A549 (cell line): Measurements from ENCODE around the gene FOXP3.

ENCODE experiments used
- CBX2 ChIP-seq: fragments of 200-600 bp; sonication (generic); IDR thresholded peaks from 2 replicates; pipeline ENCODE4 v1.6.1; 2016; ENCODE audit warnings: low read depth, mild to moderate bottlenecking, borderline replicate concordance
- CTCF ChIP-seq: fragments of >200 bp; sonication (Bioruptor Twin); formaldehyde crosslinking; IDR thresholded peaks from 3 replicates; pipeline ENCODE4 v1.5.1; 2016
- EHF ChIP-seq: fragments of 250-450 bp; sonication (Bioruptor Pico); IDR thresholded peaks from 2 replicates; pipeline ENCODE4 v1.5.0; 2020; ENCODE audit warnings: mild to moderate bottlenecking
- HEYL ChIP-seq: fragments of 250-450 bp; sonication (Bioruptor Pico); IDR thresholded peaks from 2 replicates; pipeline ENCODE4 v1.8.0; 2021; ENCODE audit warnings: mild to moderate bottlenecking, moderate library complexity
- JUN ChIP-seq, 2 experiments: fragments of >200 bp; sonication (Bioruptor Twin); formaldehyde crosslinking; IDR thresholded peaks; 2 replicates in 1 of 2; 3 replicates in 1 of 2; pipeline ENCODE4 v1.6.1; 2016 to 2017
- MAFK ChIP-seq: fragments of 450-650 bp; IDR thresholded peaks from 2 replicates; pipeline ENCODE4 v1.6.1; 2014; ENCODE audit not compliant: partially characterized antibody
- MYC ChIP-seq: IDR thresholded peaks from 2 replicates; pipeline ENCODE4 v1.6.1; 2012; ENCODE audit warnings: mild to moderate bottlenecking, inconsistent platforms, low read length, improper control_type of control experiment, borderline replicate concordance
- NPAS2 ChIP-seq: fragments of 250-450 bp; sonication (Bioruptor Pico); IDR thresholded peaks from 2 replicates; pipeline ENCODE4 v1.8.0; 2022; ENCODE audit warnings: mild to moderate bottlenecking, moderate library complexity, borderline replicate concordance
- NR3C1 ChIP-seq: fragments of >200 bp; sonication (Bioruptor Twin); formaldehyde crosslinking; IDR thresholded peaks from 3 replicates; pipeline ENCODE4 v1.6.1; 2017
- POLR2A ChIP-seq: IDR thresholded peaks from 2 replicates; pipeline ENCODE4 v1.6.1; 2012; ENCODE audit warnings: mild to moderate bottlenecking, low read length
- RAD21 ChIP-seq, 2 experiments: fragments of >200 bp in 1 of 2; sonication (Bioruptor Twin) in 1 of 2; formaldehyde crosslinking in 1 of 2; IDR thresholded peaks in 1 of 2; conservative IDR thresholded peaks in 1 of 2; 2 replicates in 1 of 2; 3 replicates in 1 of 2; pipeline ENCODE4 v1.6.1; 2012 to 2018; ENCODE audit warnings: inconsistent platforms in 1 of 2
- RFX5 ChIP-seq: fragments of 450-650 bp; IDR thresholded peaks from 2 replicates; pipeline ENCODE4 v1.7.1; 2014; ENCODE audit warnings: antibody characterized with exemption, mild to moderate bottlenecking, moderate library complexity
- ZC3H11A ChIP-seq: fragments of 450-650 bp; IDR thresholded peaks from 2 replicates; pipeline ENCODE4 v1.6.1; 2014; ENCODE audit warnings: antibody characterized with exemption, mild to moderate bottlenecking

GRCh38 chrX:49230500-49231232 lies 33.8 kb downstream of the FOXP3 start:
- TF ChIP-seq CTCF (no peak), MAFK (no peak), POLR2A (no peak), NPAS2 (CRISPR knock-in tag) (no peak), HEYL (CRISPR knock-in tag) (no peak), RFX5 (no peak), RAD21 (conservative IDR thresholded peaks at IDR 0.05 in 1 of 2, IDR thresholded peaks at IDR 0.05 in 1 of 2) (no peak), EHF (no peak), ZC3H11A (no peak), MYC (no peak), NR3C1 (no peak), JUN (IDR thresholded peaks at IDR 0.05) (no peak), CBX2 (no peak)
